Measurements from ENCODE around the gene MRPS6. TPM values are rescaled to one million over a fixed set of nuclear protein-coding genes. Genes with fewer than 3 reads are reported as not detected.

Gene MRPS6
- total RNA-seq, 1 experiment from 2014 or later = 32.8 TPM

DNA sequence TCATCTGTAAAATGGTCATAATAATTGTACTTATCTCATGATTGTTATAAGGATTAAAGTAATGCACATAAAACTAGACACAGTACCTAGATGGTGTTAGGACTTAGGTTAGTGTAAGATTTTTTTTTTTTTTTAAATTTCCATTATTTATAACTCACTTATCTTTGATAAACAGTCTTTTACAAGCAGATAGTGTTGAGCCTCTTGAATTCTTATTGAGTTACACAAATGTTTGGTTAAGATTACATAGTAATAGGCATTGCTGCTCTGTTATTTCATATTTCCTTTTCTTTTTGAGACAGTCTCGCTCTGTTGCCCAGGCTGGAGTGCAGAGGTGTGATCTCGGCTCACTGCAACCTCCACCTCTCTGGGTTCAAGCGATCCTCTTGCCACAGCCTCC is 15.4 kb downstream of the MRPS6 start:
- Histone ChIP-seq H3K4me2 (ENCODE audit: low read length) (no peak overlapping the region), H3K36me3 (ENCODE audit: low read depth, low read length) (peaks cover 29% of the 10 kb centered on the region), H3K27ac (ENCODE audit: low read length) (no peak overlapping the region), H3K9me3 (ENCODE audit: low read length) (no peaks in the 10 kb centered on the region), H3K79me2 (ENCODE audit: low read length) (peaks cover 99% of the 10 kb centered on the region), H2AFZ (ENCODE audit: low read length) (no peak overlapping the region), H3K27me3 (ENCODE audit: low read length) (no peaks in the 10 kb centered on the region), H3K9ac (ENCODE audit: low read length) (no peak overlapping the region), H4K20me1 (ENCODE audit: low read length) (peaks cover 38% of the 10 kb centered on the region), H3F3A (ENCODE audit: low read length, unreplicated experiment) (no peaks in the 10 kb centered on the region), H3K4me3 (ENCODE audit: low read length) (no peak overlapping the region), H3K4me1 (ENCODE audit: insufficient read depth, low read length) (no peaks in the 10 kb centered on the region), H3K9me2 (replicated peaks; ENCODE audit: low read length) (no peaks in the 10 kb centered on the region)
- DNase-seq (no peak), ATAC-seq (no peak)
- intact Hi-C loops (cut with micrococcal nuclease) = no loop called here
- BruUV-seq (replicated peaks) = no TSS peak
- TF ChIP-seq, protein P1, sequence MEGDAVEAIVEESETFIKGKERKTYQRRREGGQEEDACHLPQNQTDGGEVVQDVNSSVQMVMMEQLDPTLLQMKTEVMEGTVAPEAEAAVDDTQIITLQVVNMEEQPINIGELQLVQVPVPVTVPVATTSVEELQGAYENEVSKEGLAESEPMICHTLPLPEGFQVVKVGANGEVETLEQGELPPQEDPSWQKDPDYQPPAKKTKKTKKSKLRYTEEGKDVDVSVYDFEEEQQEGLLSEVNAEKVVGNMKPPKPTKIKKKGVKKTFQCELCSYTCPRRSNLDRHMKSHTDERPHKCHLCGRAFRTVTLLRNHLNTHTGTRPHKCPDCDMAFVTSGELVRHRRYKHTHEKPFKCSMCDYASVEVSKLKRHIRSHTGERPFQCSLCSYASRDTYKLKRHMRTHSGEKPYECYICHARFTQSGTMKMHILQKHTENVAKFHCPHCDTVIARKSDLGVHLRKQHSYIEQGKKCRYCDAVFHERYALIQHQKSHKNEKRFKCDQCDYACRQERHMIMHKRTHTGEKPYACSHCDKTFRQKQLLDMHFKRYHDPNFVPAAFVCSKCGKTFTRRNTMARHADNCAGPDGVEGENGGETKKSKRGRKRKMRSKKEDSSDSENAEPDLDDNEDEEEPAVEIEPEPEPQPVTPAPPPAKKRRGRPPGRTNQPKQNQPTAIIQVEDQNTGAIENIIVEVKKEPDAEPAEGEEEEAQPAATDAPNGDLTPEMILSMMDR (conservative IDR thresholded peaks at IDR 0.05; ENCODE audit: low read depth, low read length) = no peak
- TF ChIP-seq EZH2phosphoT487 (IDR thresholded peaks at IDR 0.05; ENCODE audit: borderline replicate concordance, low read length) (no peak), EZH2 (IDR thresholded peaks at IDR 0.05; ENCODE audit: low read length, unreplicated experiment) (no peak)
- CTCF ChIA-PET = no interaction called here
- POLR2A ChIA-PET (ENCODE audit: unreplicated experiment) = no interaction called here

DNA sequence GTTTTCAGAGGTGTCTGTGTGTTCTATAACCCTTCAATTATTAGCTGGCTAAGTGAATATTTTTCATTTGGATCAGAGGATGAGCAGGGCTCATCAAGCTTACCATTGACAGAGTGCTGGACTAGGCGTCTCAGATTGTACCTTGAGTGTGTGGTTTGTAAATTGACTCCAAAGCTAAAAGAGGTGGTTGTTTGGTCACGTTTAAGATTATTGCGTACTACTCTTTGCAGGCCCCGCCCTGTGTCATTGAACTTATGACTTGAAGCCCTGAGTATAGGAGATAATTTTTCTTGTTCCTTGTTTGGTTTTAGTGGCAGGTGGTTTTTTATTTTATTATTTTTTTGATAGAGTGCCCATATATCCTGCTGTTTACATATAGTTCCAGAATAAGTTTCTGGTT is 17.7 kb downstream of the MRPS6 start:
- CTCF ChIA-PET = no interaction called here
- H3K4me1 ChIP-seq (ENCODE audit: insufficient read depth, low read length) = no peaks in the 10 kb centered on the region
- H3K4me3 ChIP-seq (ENCODE audit: low read length) = no peak overlapping the region
- H3K9ac ChIP-seq (ENCODE audit: low read length) = no peak overlapping the region
- peaks cover 37% of the 10 kb centered on the region for H3K36me3 ChIP-seq (ENCODE audit: low read depth, low read length)
- H2AFZ ChIP-seq (ENCODE audit: low read length) = no peak overlapping the region
- POLR2A ChIA-PET (ENCODE audit: unreplicated experiment) = interaction anchor here (0.6 kb wide), 1 partner anchor 30 kb away, joined by 5 read pairs; no protein-coding TSS in a partner anchor
- no peaks in the 10 kb centered on the region for H3K9me2 ChIP-seq (replicated peaks; ENCODE audit: low read length)
- DNase-seq (no peak), ATAC-seq (no peak)
- BruUV-seq (replicated peaks) = no TSS peak
- H3K27me3 ChIP-seq (ENCODE audit: low read length) = no peaks in the 10 kb centered on the region
- TF ChIP-seq, protein P1 (conservative IDR thresholded peaks at IDR 0.05; ENCODE audit: low read depth, low read length) = no peak
- TF ChIP-seq EZH2 (IDR thresholded peaks at IDR 0.05; ENCODE audit: low read length, unreplicated experiment) (no peak), EZH2phosphoT487 (IDR thresholded peaks at IDR 0.05; ENCODE audit: borderline replicate concordance, low read length) (no peak)
- H3K79me2 ChIP-seq (ENCODE audit: low read length) = peaks cover 99% of the 10 kb centered on the region
- H3K27ac ChIP-seq (ENCODE audit: low read length) = no peak overlapping the region
- H3K4me2 ChIP-seq (ENCODE audit: low read length) = no peak overlapping the region
- peaks cover 38% of the 10 kb centered on the region for H4K20me1 ChIP-seq (ENCODE audit: low read length)
- no peaks in the 10 kb centered on the region for H3F3A ChIP-seq (ENCODE audit: low read length, unreplicated experiment)
- no peaks in the 10 kb centered on the region for H3K9me3 ChIP-seq (ENCODE audit: low read length)
- intact Hi-C loops (cut with micrococcal nuclease) = no loop called here

DNA sequence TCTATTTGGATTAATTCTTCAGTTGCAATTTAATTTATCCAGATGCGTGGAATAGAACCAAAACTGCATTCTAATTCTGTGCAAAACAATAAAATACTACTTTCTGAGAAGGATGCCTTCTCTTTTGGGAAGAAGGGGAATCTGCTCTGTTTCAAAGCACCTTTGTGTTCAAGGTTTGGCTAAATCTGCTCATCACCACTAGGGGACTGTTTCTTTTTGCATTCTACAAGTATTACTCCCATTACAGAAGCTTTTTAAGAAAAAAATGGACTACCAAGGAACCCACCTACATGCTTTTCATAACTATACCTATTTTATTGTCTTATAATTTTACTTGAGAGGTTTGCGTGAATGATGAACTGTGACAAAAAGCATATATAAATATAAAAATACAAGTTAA is 18.2 kb downstream of the MRPS6 start:
- ATAC-seq = no peak
- Histone ChIP-seq H3K36me3 (ENCODE audit: low read depth, low read length) (peaks cover 37% of the 10 kb centered on the region), H3K27me3 (ENCODE audit: low read length) (no peaks in the 10 kb centered on the region), H3K27ac (ENCODE audit: low read length) (no peak overlapping the region), H3K4me1 (ENCODE audit: insufficient read depth, low read length) (no peaks in the 10 kb centered on the region), H3K9ac (ENCODE audit: low read length) (no peak overlapping the region), H4K20me1 (ENCODE audit: low read length) (peaks cover 37% of the 10 kb centered on the region), H2AFZ (ENCODE audit: low read length) (no peak overlapping the region), H3K9me3 (ENCODE audit: low read length) (no peaks in the 10 kb centered on the region), H3K9me2 (replicated peaks; ENCODE audit: low read length) (no peaks in the 10 kb centered on the region), H3F3A (ENCODE audit: low read length, unreplicated experiment) (no peaks in the 10 kb centered on the region), H3K4me3 (ENCODE audit: low read length) (no peak overlapping the region), H3K79me2 (ENCODE audit: low read length) (peaks cover 99% of the 10 kb centered on the region), H3K4me2 (ENCODE audit: low read length) (no peak overlapping the region)
- BruUV-seq (replicated peaks) = no TSS peak
- POLR2A ChIA-PET (ENCODE audit: unreplicated experiment) = no interaction called here
- no peak for TF ChIP-seq EZH2phosphoT487 (IDR thresholded peaks at IDR 0.05; ENCODE audit: borderline replicate concordance, low read length)
- TF ChIP-seq, protein P1 (conservative IDR thresholded peaks at IDR 0.05; ENCODE audit: low read depth, low read length) = peak; percentile 63
- intact Hi-C loops (cut with micrococcal nuclease) = no loop called here
- CTCF ChIA-PET = no interaction called here
- peak; percentile 32 for DNase-seq

Measured in PC-3 (cell line).